ENCODE data around the gene TMEM214.

Gene TMEM214

DNA sequence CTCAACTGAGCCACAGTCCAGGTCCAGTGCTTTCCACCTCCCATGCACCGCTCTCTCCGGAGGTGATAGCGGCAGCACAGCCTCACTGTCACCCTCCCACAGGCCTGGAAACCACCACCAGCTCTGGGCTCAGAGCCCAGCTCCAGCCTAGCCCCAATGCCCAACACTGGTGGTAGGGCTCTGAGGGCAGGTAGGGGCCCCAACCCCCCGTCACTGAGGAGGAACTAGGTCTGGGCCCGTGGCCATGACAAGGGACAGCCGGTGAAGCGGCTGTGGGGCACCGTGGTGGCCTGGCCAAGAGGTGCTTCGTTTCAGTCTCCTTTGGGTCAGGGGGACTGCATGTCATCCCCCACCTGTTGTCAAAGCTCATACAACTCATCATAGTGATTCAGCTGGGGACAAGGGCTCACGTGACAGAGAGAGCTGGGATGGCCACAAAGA, 5.5 kb upstream of the TMEM214 start:
- Histone ChIP-seq H3K4me1 (ENCODE audit: insufficient read depth, low read length, severe bottlenecking) (peaks cover 4% of the 10 kb centered on the region), H3K9me2 (ENCODE audit: low read depth, low read length) (no peaks in the 10 kb centered on the region), H4K20me1 (ENCODE audit: insufficient read depth, low read length) (no peaks in the 10 kb centered on the region), H3K27me3 (ENCODE audit: insufficient read depth, low read length) (no peaks in the 10 kb centered on the region), H3K4me2 (ENCODE audit: low read length) (no peak overlapping the region), H3K4me3 (ENCODE audit: low read depth, low read length, poor library complexity, severe bottlenecking) (no peak overlapping the region), H3K79me2 (ENCODE audit: insufficient read depth, low read length) (no peaks in the 10 kb centered on the region), H3F3A (ENCODE audit: insufficient read depth, low read length) (no peaks in the 10 kb centered on the region), H3K9ac (ENCODE audit: low read length) (no peak overlapping the region), H3K36me3 (ENCODE audit: insufficient read depth, low read length) (no peaks in the 10 kb centered on the region), H3K9me3 (ENCODE audit: low read length) (no peaks in the 10 kb centered on the region), H2AFZ (ENCODE audit: low read length) (no peak overlapping the region), H3K27ac (ENCODE audit: low read depth, low read length, poor library complexity, severe bottlenecking) (no peak overlapping the region)
- TF ChIP-seq, protein P1, sequence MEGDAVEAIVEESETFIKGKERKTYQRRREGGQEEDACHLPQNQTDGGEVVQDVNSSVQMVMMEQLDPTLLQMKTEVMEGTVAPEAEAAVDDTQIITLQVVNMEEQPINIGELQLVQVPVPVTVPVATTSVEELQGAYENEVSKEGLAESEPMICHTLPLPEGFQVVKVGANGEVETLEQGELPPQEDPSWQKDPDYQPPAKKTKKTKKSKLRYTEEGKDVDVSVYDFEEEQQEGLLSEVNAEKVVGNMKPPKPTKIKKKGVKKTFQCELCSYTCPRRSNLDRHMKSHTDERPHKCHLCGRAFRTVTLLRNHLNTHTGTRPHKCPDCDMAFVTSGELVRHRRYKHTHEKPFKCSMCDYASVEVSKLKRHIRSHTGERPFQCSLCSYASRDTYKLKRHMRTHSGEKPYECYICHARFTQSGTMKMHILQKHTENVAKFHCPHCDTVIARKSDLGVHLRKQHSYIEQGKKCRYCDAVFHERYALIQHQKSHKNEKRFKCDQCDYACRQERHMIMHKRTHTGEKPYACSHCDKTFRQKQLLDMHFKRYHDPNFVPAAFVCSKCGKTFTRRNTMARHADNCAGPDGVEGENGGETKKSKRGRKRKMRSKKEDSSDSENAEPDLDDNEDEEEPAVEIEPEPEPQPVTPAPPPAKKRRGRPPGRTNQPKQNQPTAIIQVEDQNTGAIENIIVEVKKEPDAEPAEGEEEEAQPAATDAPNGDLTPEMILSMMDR (IDR thresholded peaks at IDR 0.05; ENCODE audit: low read length): no peak
- TF ChIP-seq EZH2 (IDR thresholded peaks at IDR 0.05; ENCODE audit: borderline replicate concordance, low read length): no peak

DNA sequence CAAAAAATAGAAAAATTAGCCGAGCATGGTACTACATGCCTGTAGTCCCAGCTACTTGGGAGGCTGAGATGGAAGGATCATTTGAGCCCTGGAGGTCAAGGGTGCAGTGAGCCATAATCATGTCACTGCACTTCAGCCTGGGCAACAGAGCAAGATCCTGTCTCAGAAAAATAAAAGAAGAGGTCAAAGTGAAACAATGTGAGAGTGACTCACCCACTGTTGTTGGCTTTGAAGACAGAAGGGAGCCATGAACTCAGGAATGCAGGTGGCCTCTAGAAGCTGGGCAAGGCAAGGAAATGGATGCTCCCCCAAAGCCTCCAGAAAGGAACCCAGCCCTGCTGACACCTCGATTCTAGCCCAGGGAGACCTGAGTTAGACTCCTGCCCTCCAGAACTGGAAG, 3.7 kb upstream of the TMEM214 start:
- Histone ChIP-seq H3K79me2 (ENCODE audit: insufficient read depth, low read length) (0 out of 2 replicates have a peak, but pooled peaks cover 6% of the 10 kb centered on the region), H3K4me1 (ENCODE audit: insufficient read depth, low read length, severe bottlenecking) (peaks cover 12% of the 10 kb centered on the region), H3K27ac (ENCODE audit: low read depth, low read length, poor library complexity, severe bottlenecking) (no peak overlapping the region), H3K9me2 (ENCODE audit: low read depth, low read length) (no peaks in the 10 kb centered on the region), H3K9ac (ENCODE audit: low read length) (no peak overlapping the region), H3K36me3 (ENCODE audit: insufficient read depth, low read length) (no peaks in the 10 kb centered on the region), H3K27me3 (ENCODE audit: insufficient read depth, low read length) (no peaks in the 10 kb centered on the region), H3K9me3 (ENCODE audit: low read length) (no peaks in the 10 kb centered on the region), H3F3A (ENCODE audit: insufficient read depth, low read length) (no peaks in the 10 kb centered on the region), H2AFZ (ENCODE audit: low read length) (no peak overlapping the region), H3K4me2 (ENCODE audit: low read length) (no peak overlapping the region), H4K20me1 (ENCODE audit: insufficient read depth, low read length) (no peaks in the 10 kb centered on the region), H3K4me3 (ENCODE audit: low read depth, low read length, poor library complexity, severe bottlenecking) (no peak overlapping the region)
- TF ChIP-seq EZH2 (IDR thresholded peaks at IDR 0.05; ENCODE audit: borderline replicate concordance, low read length): no peak
- TF ChIP-seq, protein P1 (IDR thresholded peaks at IDR 0.05; ENCODE audit: low read length): no peak

DNA sequence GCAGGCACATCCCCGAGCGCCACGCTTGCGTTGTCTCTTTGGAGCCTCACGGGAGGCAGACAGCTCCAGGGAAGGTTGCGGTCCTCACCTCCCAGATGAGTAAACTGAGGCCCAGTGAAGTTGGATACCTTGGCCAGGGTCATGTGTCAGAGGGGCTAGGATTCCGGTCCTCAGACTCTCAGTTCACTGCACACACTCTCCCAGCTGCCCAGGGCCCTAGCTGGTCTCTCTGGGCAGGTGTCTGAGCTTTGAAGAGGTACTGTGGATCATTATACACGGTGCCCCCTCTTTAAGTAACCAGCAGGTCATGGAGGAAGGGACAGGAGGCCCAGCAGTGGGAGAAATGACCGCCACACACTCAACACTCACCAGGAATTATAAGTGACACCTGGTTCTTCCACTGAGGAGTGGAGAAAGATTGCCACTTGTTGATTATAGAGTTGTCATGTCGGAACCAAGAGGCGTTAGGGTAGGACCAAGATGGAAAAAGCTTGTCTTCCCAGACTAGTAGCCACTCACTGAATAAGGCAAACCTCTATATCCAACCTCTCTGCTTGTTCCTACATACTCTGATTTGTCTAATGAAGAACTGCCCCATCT, 588 bp downstream of the TMEM214 start:
- H3K4me3 ChIP-seq (ENCODE audit: low read depth, low read length, poor library complexity, severe bottlenecking): peak overlapping the region; percentile 93
- no peak for TF ChIP-seq EZH2 (IDR thresholded peaks at IDR 0.05; ENCODE audit: borderline replicate concordance, low read length)
- TF ChIP-seq, protein P1 (IDR thresholded peaks at IDR 0.05; ENCODE audit: low read length): no peak
- H3K9ac ChIP-seq (ENCODE audit: low read length): peak overlapping the region; percentile 94
- 0 out of 2 replicates have a peak, but pooled peaks cover 6% of the 10 kb centered on the region for H3K79me2 ChIP-seq (ENCODE audit: insufficient read depth, low read length)
- H3K9me3 ChIP-seq (ENCODE audit: low read length): no peaks in the 10 kb centered on the region
- H3K27ac ChIP-seq (ENCODE audit: low read depth, low read length, poor library complexity, severe bottlenecking): no peak overlapping the region
- H3K4me1 ChIP-seq (ENCODE audit: insufficient read depth, low read length, severe bottlenecking): peaks cover 15% of the 10 kb centered on the region
- H2AFZ ChIP-seq (ENCODE audit: low read length): no peak overlapping the region
- peak overlapping the region; percentile 93 for H3K4me2 ChIP-seq (ENCODE audit: low read length)
- peaks cover 37% of the 10 kb centered on the region for H3K36me3 ChIP-seq (ENCODE audit: insufficient read depth, low read length)
- H4K20me1 ChIP-seq (ENCODE audit: insufficient read depth, low read length): no peaks in the 10 kb centered on the region
- no peaks in the 10 kb centered on the region for H3K9me2 ChIP-seq (ENCODE audit: low read depth, low read length)
- H3K27me3 ChIP-seq (ENCODE audit: insufficient read depth, low read length): no peaks in the 10 kb centered on the region
- H3F3A ChIP-seq (ENCODE audit: insufficient read depth, low read length): no peaks in the 10 kb centered on the region

Data from OCI-LY1 (cell line).